ENCODE data around the gene PMFBP1. TPM values are rescaled to one million over a fixed set of nuclear protein-coding genes. Genes with fewer than 3 reads are reported as not detected.

The PMFBP1 gene
- total and polyA plus RNA-seq, 2 experiments from 2014 or later, result 1.7 to 5.1 TPM

DNA sequence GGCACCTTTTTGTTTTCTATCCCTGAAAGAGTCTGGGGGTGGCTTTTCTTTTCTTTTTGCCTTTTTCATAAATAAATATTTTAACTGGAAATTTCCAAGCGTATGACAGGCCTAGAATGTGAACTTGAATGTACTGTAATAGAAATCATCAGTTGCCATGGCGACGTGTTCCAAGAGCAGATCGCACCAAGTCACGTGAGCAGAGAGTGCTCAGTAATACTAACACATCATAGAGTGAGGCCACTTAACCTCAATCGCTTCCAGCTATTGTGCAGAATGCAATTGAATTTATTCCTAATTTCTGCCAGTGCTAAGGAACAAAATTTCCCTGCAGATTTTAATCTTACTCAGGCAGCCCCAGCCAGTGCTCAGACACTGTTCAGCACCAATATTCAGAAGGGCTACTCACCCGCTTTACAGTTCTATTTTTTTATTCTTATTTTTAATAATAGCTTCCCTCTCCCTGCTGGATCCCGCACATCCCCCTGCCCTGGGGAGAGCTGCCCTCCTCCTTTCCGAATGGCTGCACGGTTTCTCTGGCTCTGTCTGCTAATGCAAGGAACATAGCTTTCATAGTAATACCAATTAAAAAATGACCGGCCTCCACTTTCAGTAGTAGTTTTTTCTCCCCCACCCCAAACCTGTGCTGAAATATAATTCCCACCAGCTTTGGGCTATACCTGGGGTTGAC, 26.2 kb upstream of the PMFBP1 start:
- DNase-seq (ENCODE audit: low read depth in 1 of 2, low spot score in 1 of 2), result peak in 1 of 2 donors; percentile 93

GRCh38 chr16:72197545-72197944, 25.6 kb upstream of the PMFBP1 start:
- H3K4me3 ChIP-seq, result no peak overlapping the region
- no peak overlapping the region for H3K27ac ChIP-seq
- H3K4me1 ChIP-seq (ENCODE audit: low read depth), result peaks cover 20% of the 10 kb centered on the region
- H3K9me3 ChIP-seq (ENCODE audit: low read depth), result no peaks in the 10 kb centered on the region
- no peak for TF ChIP-seq CTCF (IDR thresholded peaks at IDR 0.05; ENCODE audit: low read depth, low read length)
- H3K27me3 ChIP-seq, result no peaks in the 10 kb centered on the region
- no peak for DNase-seq (ENCODE audit: low read depth in 1 of 2, low spot score in 1 of 2)
- no peaks in the 10 kb centered on the region for H3K36me3 ChIP-seq

More for the DNA sequence above, 26.2 kb upstream of the PMFBP1 start:
- Histone ChIP-seq H3K9me3 (ENCODE audit: low read depth) (no peaks in the 10 kb centered on the region), H3K4me1 (ENCODE audit: low read depth) (peaks cover 20% of the 10 kb centered on the region), H3K36me3 (no peaks in the 10 kb centered on the region), H3K27ac (peak overlapping the region; percentile 55), H3K27me3 (no peaks in the 10 kb centered on the region), H3K4me3 (no peak overlapping the region)
- no peak for TF ChIP-seq CTCF (IDR thresholded peaks at IDR 0.05; ENCODE audit: low read depth, low read length)

GRCh38 chr16:72195609-72196008, 23.7 kb upstream of the PMFBP1 start:
- Histone ChIP-seq H3K4me1 (ENCODE audit: low read depth) (peaks cover 20% of the 10 kb centered on the region), H3K27me3 (no peaks in the 10 kb centered on the region), H3K9me3 (ENCODE audit: low read depth) (no peaks in the 10 kb centered on the region), H3K27ac (no peak overlapping the region), H3K36me3 (no peaks in the 10 kb centered on the region), H3K4me3 (no peak overlapping the region)
- peak in 1 of 2 donors; percentile 66 for DNase-seq (ENCODE audit: low read depth in 1 of 2, low spot score in 1 of 2)
- TF ChIP-seq CTCF (IDR thresholded peaks at IDR 0.05; ENCODE audit: low read depth, low read length), result no peak

DNA sequence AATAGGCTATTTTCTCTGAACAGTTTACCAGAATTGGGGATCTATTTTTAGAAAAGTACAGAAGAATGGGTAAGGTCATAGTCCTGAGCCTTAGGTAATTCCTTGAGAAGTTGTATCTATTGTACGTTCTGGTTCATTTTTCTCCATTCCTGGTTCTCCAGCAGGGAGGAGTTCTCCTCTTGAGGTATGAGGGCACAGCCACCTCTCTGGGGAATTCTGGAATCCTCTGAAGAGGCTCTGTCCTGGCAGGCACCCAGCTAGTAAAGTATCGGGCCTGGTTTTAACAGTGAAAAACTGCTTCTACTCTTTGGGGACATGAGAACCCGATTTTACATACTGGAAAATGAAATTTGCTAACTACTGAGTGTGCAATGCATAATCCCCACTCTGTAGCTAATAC, 19.6 kb upstream of the PMFBP1 start:
- H3K4me3 ChIP-seq, result no peak overlapping the region
- no peaks in the 10 kb centered on the region for H3K36me3 ChIP-seq
- no peaks in the 10 kb centered on the region for H3K4me1 ChIP-seq (ENCODE audit: low read depth)
- DNase-seq (ENCODE audit: low read depth in 1 of 2, low spot score in 1 of 2), result peak in 1 of 2 donors; percentile 38
- no peak overlapping the region for H3K27ac ChIP-seq
- H3K9me3 ChIP-seq (ENCODE audit: low read depth), result no peaks in the 10 kb centered on the region
- no peak for TF ChIP-seq CTCF (IDR thresholded peaks at IDR 0.05; ENCODE audit: low read depth, low read length)
- no peaks in the 10 kb centered on the region for H3K27me3 ChIP-seq

DNA sequence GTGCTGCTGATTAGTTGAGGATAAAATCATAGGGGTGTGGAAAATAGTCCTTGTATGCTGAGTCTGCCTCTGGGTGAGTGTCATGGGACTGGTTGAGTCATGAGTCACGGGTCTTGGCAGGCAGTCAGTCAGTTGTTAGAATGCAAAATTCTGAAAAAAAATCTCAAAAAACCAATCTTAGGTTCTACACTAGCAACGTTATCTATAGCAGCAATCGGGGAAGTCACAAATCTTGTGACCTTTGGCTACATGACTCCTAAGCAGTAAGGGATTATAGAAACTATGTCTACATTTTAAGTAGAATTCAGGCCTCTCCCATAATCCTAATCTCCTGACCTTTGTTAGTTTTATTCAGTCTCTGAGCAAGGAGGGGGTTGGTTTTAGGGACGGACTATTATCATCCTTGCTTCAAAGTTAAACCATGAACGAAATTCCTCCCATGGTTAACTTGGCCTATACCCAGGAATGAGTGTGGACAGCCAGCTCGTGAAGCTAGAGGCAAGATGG, 18.0 kb upstream of the PMFBP1 start:
- no peaks in the 10 kb centered on the region for H3K36me3 ChIP-seq
- no peak for TF ChIP-seq CTCF (IDR thresholded peaks at IDR 0.05; ENCODE audit: low read depth, low read length)
- H3K4me1 ChIP-seq (ENCODE audit: low read depth), result no peaks in the 10 kb centered on the region
- no peak overlapping the region for H3K27ac ChIP-seq
- H3K4me3 ChIP-seq, result no peak overlapping the region
- H3K9me3 ChIP-seq (ENCODE audit: low read depth), result no peaks in the 10 kb centered on the region
- no peaks in the 10 kb centered on the region for H3K27me3 ChIP-seq
- peak in 1 of 2 donors; percentile 91 for DNase-seq (ENCODE audit: low read depth in 1 of 2, low spot score in 1 of 2)

Measured in cardiac muscle cell (in vitro differentiated cells and primary cell).